HG03442 (cell line): ENCODE measurements around the gene IL3.

ENCODE experiments used
- ATAC-seq: cut with Tn5 transposase; IDR thresholded peaks from one replicate; pipeline ENCODE4 v1.9.1; 2021; ENCODE audit warnings: mild to moderate bottlenecking, moderate library complexity; ENCODE audit not compliant: unreplicated experiment

Gene IL3

GRCh38 chr5:132072070-132072469, 11.6 kb downstream of the IL3 start:
- no peak for ATAC-seq

DNA sequence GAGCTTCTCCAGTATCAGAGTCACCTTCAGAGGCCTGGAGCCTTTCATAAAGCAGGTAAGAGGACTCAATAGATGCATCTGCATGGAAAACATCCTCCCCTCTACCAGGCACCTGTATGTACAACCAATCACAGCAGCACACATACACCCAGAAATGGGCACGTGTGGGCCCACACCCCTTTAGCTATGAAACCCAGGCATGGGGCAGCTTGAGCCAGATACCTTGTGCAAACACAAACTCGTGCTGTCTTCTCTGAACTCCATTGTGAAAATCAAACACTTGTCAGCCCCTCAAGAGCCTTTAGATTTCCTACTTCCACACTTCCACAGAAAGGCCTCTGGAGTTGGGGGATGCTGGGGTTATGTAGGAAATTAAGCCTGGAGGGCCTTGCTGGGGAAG, 12.1 kb downstream of the IL3 start:
- ATAC-seq: no peak

GRCh38 chr5:132073231-132074013, 13.0 kb downstream of the IL3 start, which contains the start of gene CSF2:
Gene CSF2, plus strand, starts transcription at chr5:132073789. Its CDS starts 35 bp downstream, at chr5:132073824.
- ATAC-seq: no peak

GRCh38 chr5:132074091-132074771, 13.8 kb downstream of the IL3 start:
- no peak for ATAC-seq

- ATAC-seq: no peak
Measured at GRCh38 chr5:132074772-132075718, 14.6 kb downstream of the IL3 start.

DNA sequence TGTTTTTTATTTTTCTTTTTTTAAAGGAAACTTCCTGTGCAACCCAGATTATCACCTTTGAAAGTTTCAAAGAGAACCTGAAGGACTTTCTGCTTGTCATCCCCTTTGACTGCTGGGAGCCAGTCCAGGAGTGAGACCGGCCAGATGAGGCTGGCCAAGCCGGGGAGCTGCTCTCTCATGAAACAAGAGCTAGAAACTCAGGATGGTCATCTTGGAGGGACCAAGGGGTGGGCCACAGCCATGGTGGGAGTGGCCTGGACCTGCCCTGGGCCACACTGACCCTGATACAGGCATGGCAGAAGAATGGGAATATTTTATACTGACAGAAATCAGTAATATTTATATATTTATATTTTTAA, 15.2 kb downstream of the IL3 start:
- no peak for ATAC-seq

DNA sequence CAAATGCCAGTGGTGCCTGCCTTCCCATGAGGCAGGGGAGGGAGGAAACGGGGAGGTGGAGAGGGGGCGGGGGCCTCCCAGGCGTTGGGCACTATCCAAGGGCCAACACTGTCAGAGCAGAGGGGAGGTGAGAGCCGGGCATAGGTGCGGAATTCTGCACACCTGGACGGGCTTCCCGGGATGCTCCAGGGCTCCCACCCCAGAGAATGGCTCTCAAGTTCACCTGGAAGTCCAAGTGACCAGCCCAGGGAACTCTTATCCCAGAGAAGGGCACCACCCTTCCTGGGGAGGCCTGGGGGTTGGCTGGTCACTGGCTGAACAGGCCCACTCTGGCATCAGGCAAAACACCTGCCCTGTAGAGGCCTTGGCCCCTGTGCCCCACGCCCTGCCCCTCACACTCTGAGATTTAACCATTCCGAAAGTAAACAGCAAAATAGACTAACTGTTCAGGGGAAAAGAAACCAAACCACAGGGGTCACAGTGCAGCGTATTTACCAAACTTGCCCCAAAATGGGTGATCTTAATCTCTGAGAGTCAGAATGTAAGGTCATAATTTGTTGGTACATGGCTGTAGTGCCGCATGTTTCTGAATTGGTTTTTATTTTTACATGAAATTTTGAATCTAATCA, 15.9 kb downstream of the IL3 start:
- ATAC-seq: no peak

- ATAC-seq: no peak
Measured at GRCh38 chr5:132076983-132077382, 16.5 kb downstream of the IL3 start.

DNA sequence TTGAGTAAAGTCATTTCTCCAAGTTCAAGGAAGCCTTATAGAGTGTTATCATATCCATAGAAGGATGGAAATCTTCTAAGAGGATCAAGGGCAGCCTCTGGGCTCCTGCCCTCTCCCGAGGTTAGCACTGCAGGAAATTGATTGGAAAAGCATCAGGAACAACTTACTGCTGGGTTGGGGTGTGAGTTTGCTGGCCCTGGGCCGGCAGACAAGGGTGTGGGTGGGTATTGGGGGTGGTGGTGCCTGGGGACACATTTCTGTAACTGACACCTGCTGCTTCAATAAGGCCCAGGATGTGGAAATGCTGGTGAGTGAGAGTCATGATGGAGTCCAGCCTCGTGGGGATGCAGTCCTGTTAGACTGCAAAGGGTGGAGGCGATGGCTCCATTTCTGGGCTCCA, 18.6 kb downstream of the IL3 start:
- ATAC-seq: no peak

- ATAC-seq: no peak
Measured at GRCh38 chr5:132079619-132080018, 19.2 kb downstream of the IL3 start.

DNA sequence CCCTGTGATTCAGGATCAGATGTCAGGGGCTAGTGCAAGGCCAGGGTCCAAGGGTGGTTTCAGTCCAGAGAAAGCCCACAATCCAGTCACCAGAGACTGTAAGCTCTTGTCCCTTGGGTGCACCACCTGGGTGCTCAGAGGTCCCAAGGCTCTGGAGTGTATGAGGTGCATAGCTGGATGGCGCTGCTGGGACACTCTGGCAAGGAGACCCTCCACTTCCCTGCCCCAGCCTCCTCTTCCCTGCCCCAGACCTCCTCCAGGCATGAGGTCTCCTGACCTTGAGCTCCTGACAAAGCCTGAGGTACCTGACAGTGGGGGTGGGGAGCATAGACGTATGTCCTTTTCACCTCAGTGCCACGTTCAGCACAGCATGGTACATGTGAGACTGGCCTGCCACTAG, 20.1 kb downstream of the IL3 start:
- no peak for ATAC-seq

DNA sequence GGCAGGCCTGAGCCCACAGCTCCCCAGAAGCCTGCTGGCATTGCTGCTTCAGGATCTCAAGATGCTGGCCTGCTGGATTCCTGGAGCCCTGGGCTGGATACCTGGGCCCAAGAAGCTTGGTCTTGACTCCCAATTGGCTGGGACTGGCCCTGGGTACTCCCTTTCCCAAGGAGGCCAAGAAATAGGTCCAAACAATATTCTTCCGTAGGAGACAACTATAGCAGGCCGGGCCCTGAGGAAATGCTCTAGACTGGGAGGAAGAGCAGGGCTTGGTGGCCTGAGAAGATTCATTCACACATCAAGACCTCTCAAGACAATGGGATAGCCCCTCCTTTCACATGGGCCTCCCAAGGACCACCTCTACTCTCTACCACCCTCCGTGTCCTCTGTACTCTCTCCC, 21.0 kb downstream of the IL3 start:
- ATAC-seq: no peak

- no peak for ATAC-seq
Measured at GRCh38 chr5:132082329-132083023, 22.0 kb downstream of the IL3 start.

GRCh38 chr5:132083071-132083678, 22.7 kb downstream of the IL3 start:
- no peak for ATAC-seq

- no peak for ATAC-seq
Measured at GRCh38 chr5:132085686-132086085, 25.2 kb downstream of the IL3 start.

- ATAC-seq: no peak
Measured at GRCh38 chr5:132086277-132086794, 25.9 kb downstream of the IL3 start.

DNA sequence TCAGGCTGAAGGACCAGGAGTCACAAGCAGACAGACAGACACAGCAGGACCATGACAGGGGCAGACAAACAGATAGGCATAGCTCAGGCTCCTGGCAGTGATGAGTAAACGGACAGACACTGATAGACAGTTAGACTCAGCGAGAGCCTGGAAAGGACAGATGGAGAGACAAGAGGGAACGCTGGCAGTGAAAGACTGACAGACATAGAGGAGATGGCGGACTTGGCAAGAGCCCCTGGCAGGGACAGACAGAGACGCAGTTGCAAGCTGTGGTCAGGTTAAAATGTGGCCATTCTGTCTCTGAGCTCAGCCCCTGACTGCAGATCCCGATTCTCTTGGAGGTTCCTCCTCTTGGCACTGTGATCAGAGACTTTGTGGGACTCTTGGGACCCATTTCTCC, 26.7 kb downstream of the IL3 start:
- no peak for ATAC-seq

DNA sequence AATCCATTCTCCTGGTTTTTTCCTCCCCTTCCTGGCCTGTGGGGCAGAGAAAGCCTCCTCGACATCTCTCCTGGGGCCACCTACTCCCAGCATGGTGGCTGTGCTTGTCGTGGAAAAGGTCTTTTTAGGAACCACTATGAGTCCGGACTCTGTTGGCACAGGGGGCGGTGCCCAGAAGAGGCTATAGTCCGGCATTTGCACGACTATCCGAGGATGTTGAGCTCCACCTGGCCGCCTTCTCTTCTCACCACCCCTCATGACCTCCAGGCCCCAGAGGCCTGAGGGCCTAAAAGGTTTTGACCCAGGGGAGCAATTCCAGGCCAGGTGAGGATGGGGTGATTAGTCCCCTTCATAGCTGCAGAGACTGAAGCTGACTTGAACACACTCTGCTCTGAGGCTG, 27.2 kb downstream of the IL3 start:
- no peak for ATAC-seq

GRCh38 chr5:132089363-132089762, 28.9 kb downstream of the IL3 start:
- ATAC-seq: no peak

GRCh38 chr5:132090107-132090506, 29.7 kb downstream of the IL3 start:
- ATAC-seq: no peak
